H9 (cell line): ENCODE measurements around the gene DRG1. TPM values are rescaled to one million over a fixed set of nuclear protein-coding genes. Genes with fewer than 3 reads are reported as not detected.

Experiments
- DNase-seq: peaks from one replicate; pipeline ENCODE4 v3.0.0-alpha.2; 2017
- H2AFZ ChIP-seq: one replicate; pipeline ENCODE4 v1.6.1; 2013; ENCODE audit warnings: mild to moderate bottlenecking, low read length, control low read depth, moderate library complexity
- H2AK5ac ChIP-seq: 2 replicates; pipeline ENCODE4 v1.6.1; 2013; ENCODE audit warnings: low read length, control low read depth, mixed read lengths; ENCODE audit not compliant: insufficient read length
- H2BK120ac ChIP-seq: one replicate; pipeline ENCODE4 v1.6.1; 2013; ENCODE audit warnings: low read depth, mild to moderate bottlenecking, low read length, control low read depth, inconsistent platforms; ENCODE audit not compliant: poor library complexity, severe bottlenecking
- H2BK12ac ChIP-seq: 2 replicates; pipeline ENCODE4 v1.6.1; 2013; ENCODE audit warnings: low read length, control low read depth, mixed read lengths, low read depth; ENCODE audit not compliant: insufficient read length
- H2BK15ac ChIP-seq: 2 replicates; pipeline ENCODE4 v1.6.1; 2013; ENCODE audit warnings: low read depth, low read length, control low read depth
- H2BK20ac ChIP-seq: one replicate; pipeline ENCODE4 v1.6.1; 2013; ENCODE audit warnings: low read depth, mild to moderate bottlenecking, low read length, control low read depth, inconsistent platforms; ENCODE audit not compliant: poor library complexity, severe bottlenecking
- H2BK5ac ChIP-seq: 2 replicates; pipeline ENCODE4 v1.6.1; 2013; ENCODE audit warnings: low read length, control low read depth, mixed read lengths; ENCODE audit not compliant: insufficient read length
- H3K14ac ChIP-seq: 2 replicates; pipeline ENCODE4 v1.6.1; 2013; ENCODE audit warnings: low read length, control low read depth; ENCODE audit not compliant: insufficient read depth
- H3K18ac ChIP-seq: 2 replicates; pipeline ENCODE4 v1.6.1; 2013; ENCODE audit warnings: low read depth, mild to moderate bottlenecking, mixed read lengths, low read length, control low read depth; ENCODE audit not compliant: insufficient read length
- H3K23ac ChIP-seq: 2 replicates; pipeline ENCODE4 v1.6.1; 2013; ENCODE audit warnings: low read length, control low read depth, mixed read lengths, low read depth; ENCODE audit not compliant: insufficient read length
- H3K23me2 ChIP-seq: 2 replicates; pipeline ENCODE4 v1.6.1; 2013; ENCODE audit warnings: low read depth, mild to moderate bottlenecking, mixed read lengths, low read length, control low read depth; ENCODE audit not compliant: insufficient read length, poor library complexity, severe bottlenecking
- H3K27ac ChIP-seq: 2 replicates; pipeline ENCODE4 v1.5.1; 2013; ENCODE audit warnings: low read length, control low read depth, mixed read lengths, low read depth; ENCODE audit not compliant: insufficient read length
- H3K27me3 ChIP-seq: 2 replicates; pipeline ENCODE4 v1.6.1; 2013; ENCODE audit warnings: low read length, control low read depth, inconsistent platforms; ENCODE audit not compliant: insufficient read depth
- H3K4ac ChIP-seq: 2 replicates; pipeline ENCODE4 v1.6.1; 2013; ENCODE audit warnings: low read depth, mild to moderate bottlenecking, control low read depth, inconsistent platforms, low read length, moderate library complexity
- H3K4me1 ChIP-seq: 2 replicates; pipeline ENCODE4 v1.6.1; 2013; ENCODE audit warnings: low read length, control low read depth, inconsistent platforms; ENCODE audit not compliant: insufficient read depth
- H3K4me2 ChIP-seq: 2 replicates; pipeline ENCODE4 v1.6.1; 2013; ENCODE audit warnings: low read length, control low read depth, mixed read lengths; ENCODE audit not compliant: insufficient read length, insufficient read depth
- H3K56ac ChIP-seq: 2 replicates; pipeline ENCODE4 v1.6.1; 2013; ENCODE audit warnings: low read depth, mild to moderate bottlenecking, mixed read lengths, low read length, control low read depth; ENCODE audit not compliant: insufficient read length
- H3K79me1 ChIP-seq: 2 replicates; pipeline ENCODE4 v1.6.1; 2013; ENCODE audit warnings: low read depth, mild to moderate bottlenecking, moderate library complexity, low read length, control low read depth, inconsistent platforms; ENCODE audit not compliant: insufficient read depth, poor library complexity, severe bottlenecking
- H3K79me2 ChIP-seq: 2 replicates; pipeline ENCODE4 v1.6.1; 2013; ENCODE audit warnings: low read length, control low read depth, inconsistent platforms; ENCODE audit not compliant: insufficient read depth
- H3K9ac ChIP-seq: 2 replicates; pipeline ENCODE4 v1.6.1; 2013; ENCODE audit warnings: low read length, control low read depth, mixed read lengths; ENCODE audit not compliant: insufficient read length; ENCODE audit errors: extremely low read depth
- H3K9me3 ChIP-seq: one replicate; pipeline ENCODE4 v1.6.1; 2013; ENCODE audit warnings: low read depth, low read length, inconsistent platforms; ENCODE audit not compliant: control insufficient read depth
- H3T11ph ChIP-seq: one replicate; pipeline ENCODE4 v1.6.1; 2013; ENCODE audit warnings: mild to moderate bottlenecking, low read length, control low read depth, inconsistent platforms
- H4K20me1 ChIP-seq: one replicate; pipeline ENCODE4 v1.6.1; 2013; ENCODE audit not compliant: control insufficient read depth, insufficient read length, insufficient read depth
- H4K5ac ChIP-seq: 2 replicates; pipeline ENCODE4 v1.6.1; 2013; ENCODE audit warnings: low read depth, mild to moderate bottlenecking, mixed read lengths, low read length, control low read depth; ENCODE audit not compliant: insufficient read length
- H4K8ac ChIP-seq: replicated peaks from 2 replicates; pipeline ENCODE4 v1.6.1; 2013; ENCODE audit warnings: low read length, control low read depth, mixed read lengths, low read depth; ENCODE audit not compliant: insufficient read length
- H4K91ac ChIP-seq: 2 replicates; pipeline ENCODE4 v1.6.1; 2013; ENCODE audit warnings: low read depth, mild to moderate bottlenecking, moderate library complexity, mixed read lengths, low read length, control low read depth; ENCODE audit not compliant: insufficient read length
- H3K27ac Mint-ChIP-seq, 3 experiments: 2 replicates in 2 of 3; 3 replicates in 1 of 3; pipeline ENCODE4 v1.8.0; 2020 to 2021; ENCODE audit warnings: mixed read lengths in 3 of 3, mild to moderate bottlenecking in 1 of 3, moderate library complexity in 1 of 3
- H3K27me3 Mint-ChIP-seq: 2 replicates; pipeline ENCODE4 v1.8.0; 2021; ENCODE audit warnings: low read depth, mild to moderate bottlenecking, moderate library complexity, mixed read lengths
- H3K36me3 Mint-ChIP-seq, 3 experiments: 2 replicates in 2 of 3; 3 replicates in 1 of 3; pipeline ENCODE4 v1.8.0; 2020 to 2021; ENCODE audit warnings: low read depth in 3 of 3, mixed read lengths in 3 of 3; ENCODE audit not compliant: insufficient read depth in 1 of 3
- H3K4me1 Mint-ChIP-seq, 2 experiments: 2 replicates each; pipeline ENCODE4 v1.8.0; 2020; ENCODE audit warnings: mixed read lengths in 2 of 2
- H3K4me3 Mint-ChIP-seq, 2 experiments: 2 replicates in 1 of 2; 3 replicates in 1 of 2; pipeline ENCODE4 v1.8.0; 2020 to 2021; ENCODE audit warnings: mild to moderate bottlenecking in 2 of 2, mixed read lengths in 2 of 2, moderate library complexity in 1 of 2
- H3K9me3 Mint-ChIP-seq, 2 experiments: 2 replicates in 1 of 2; 3 replicates in 1 of 2; pipeline ENCODE4 v1.8.0; 2020; ENCODE audit warnings: mild to moderate bottlenecking in 2 of 2, mixed read lengths in 2 of 2, moderate library complexity in 1 of 2
- CTCF ChIP-seq: fragments of 200-600 bp; sonication (generic); conservative IDR thresholded peaks from 3 replicates; pipeline ENCODE4 v1.8.0; 2021; ENCODE audit warnings: antibody characterized with exemption, mild to moderate bottlenecking
- WGBS: extraction: QIAGEN DNeasy Blood & Tissue Kit; methylation state at CpG from one replicate; pipeline ENCODE4 v1.1.7; 2013; ENCODE audit warnings: missing lambda C conversion rate, low lambda C conversion rate, mixed read lengths; ENCODE audit not compliant: insufficient read length; ENCODE audit errors: extremely low coverage; 5-methylcytosine and 5-hydroxymethylcytosine counted together
- total RNA-seq: library from RNA; stranded (reverse); gene quantifications from 2 replicates; pipeline ENCODE4 v1.2.1, GENCODE V29; 2021

Gene DRG1
- total RNA-seq, 1 experiment from 2014 or later: 89.5 TPM

DNA sequence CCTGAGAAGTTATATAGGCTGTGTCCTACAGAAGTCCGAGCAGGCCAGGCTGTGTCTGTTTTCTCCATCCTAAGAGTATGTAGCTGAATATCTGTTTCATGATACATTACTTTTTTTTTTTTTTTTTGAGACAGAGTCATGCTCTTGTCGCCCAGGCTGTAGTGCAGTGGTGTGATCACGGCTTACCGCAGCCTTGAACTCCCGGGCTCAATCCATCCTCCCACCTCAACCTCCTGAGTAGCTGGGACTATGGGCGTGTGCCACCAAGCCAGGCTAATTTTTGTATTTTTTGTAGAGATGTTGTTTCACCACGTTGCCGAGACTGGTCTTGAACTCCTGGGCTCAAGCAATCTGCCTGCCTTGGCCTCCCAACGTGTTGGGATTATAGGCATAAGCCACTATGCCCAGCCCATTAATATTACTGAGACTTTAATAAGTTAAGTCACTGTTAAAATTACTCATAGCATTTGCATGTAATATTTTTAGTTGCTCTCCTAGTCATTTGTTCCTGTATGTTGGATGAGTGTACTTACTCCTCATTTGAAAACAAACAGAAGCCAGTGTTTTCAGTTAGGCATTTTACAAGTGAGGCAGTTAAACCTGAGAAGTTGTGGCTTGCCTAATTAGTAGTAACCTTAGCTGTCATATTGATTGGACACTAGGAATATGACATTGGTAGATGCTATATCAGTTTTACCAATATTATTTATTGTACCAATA is 26.1 kb downstream of the DRG1 start:
- H3K9me3 ChIP-seq: no peaks in the 10 kb centered on the region
- no peak overlapping the region for H4K8ac ChIP-seq
- H3K4ac ChIP-seq: no peak overlapping the region
- H3K14ac ChIP-seq: no peak overlapping the region
- H3K18ac ChIP-seq: no peak overlapping the region
- H2AK5ac ChIP-seq: no peak overlapping the region
- no peak for TF ChIP-seq CTCF
- Mint-ChIP-seq H3K4me3 (no peak overlapping the region), H3K9me3 (no peaks in the 10 kb centered on the region), H3K4me1 (no peaks in the 10 kb centered on the region), H3K27me3 (no peaks in the 10 kb centered on the region), H3K36me3 (peaks cover 55 to 90% (median 87%) of the 10 kb centered on the region in 3 experiments; a peak in 6 of 7 replicates), H3K27ac (no peak overlapping the region)
- H4K91ac ChIP-seq: no peak overlapping the region
- no peak overlapping the region for H2BK15ac ChIP-seq
- no peaks in the 10 kb centered on the region for H3K79me1 ChIP-seq
- no peaks in the 10 kb centered on the region for H4K20me1 ChIP-seq
- WGBS: no CpG with 5 or more reads among the region's 9 CpGs
- no peaks in the 10 kb centered on the region for H3K23me2 ChIP-seq
- no peak overlapping the region for H4K5ac ChIP-seq
- no peak overlapping the region for H3T11ph ChIP-seq
- no peak overlapping the region for H2BK120ac ChIP-seq
- no peaks in the 10 kb centered on the region for H3K4me1 ChIP-seq
- no peak overlapping the region for H3K27ac ChIP-seq
- no peak overlapping the region for H3K23ac ChIP-seq
- H3K4me2 ChIP-seq: no peak overlapping the region
- H3K79me2 ChIP-seq: no peaks in the 10 kb centered on the region
- DNase-seq: no peak
- no peak overlapping the region for H3K56ac ChIP-seq
- no peak overlapping the region for H3K9ac ChIP-seq
- no peaks in the 10 kb centered on the region for H3K27me3 ChIP-seq
- H2BK20ac ChIP-seq: no peak overlapping the region
- no peak overlapping the region for H2BK5ac ChIP-seq
- H2AFZ ChIP-seq: no peak overlapping the region
- no peak overlapping the region for H2BK12ac ChIP-seq
